HEK293 (cell line): Measurements from ENCODE around the gene DENND1A.

ENCODE experiments used
- CTCF ChIA-PET: fragments of 350-600 bp; formaldehyde crosslinking; extraction: SDS; loops from one replicate; lab custom pipeline; 2021; ENCODE audit warnings: antibody characterized with exemption; lab: Yijun Ruan, JAX
- POLR2A ChIA-PET: fragments of 300-600 bp; formaldehyde crosslinking; extraction: SDS; loops from one replicate; lab custom pipeline; 2020; ENCODE audit warnings: antibody characterized with exemption, inconsistent platforms; lab: Yijun Ruan, JAX
- H3K27ac ChIP-seq: fragments of 200-500 bp; sonication (Bioruptor generic); 2 replicates; pipeline ENCODE4 v1.5.1; 2014; ENCODE audit warnings: low read depth, low read length, control low read depth, inconsistent platforms; ENCODE audit errors: extremely low read depth
- H3K36me3 ChIP-seq, 2 experiments: fragments of 200-500 bp in 1 of 2; sonication (Bioruptor generic) in 1 of 2; 1 replicate in 1 of 2; 2 replicates in 1 of 2; pipeline ENCODE4 v1.5.1; 2014 to 2017; ENCODE audit warnings: inconsistent platforms in 2 of 2, low read length in 2 of 2; ENCODE audit not compliant: control insufficient read depth in 2 of 2, insufficient read depth in 1 of 2
- H3K4me1 ChIP-seq: fragments of 200-500 bp; sonication (Bioruptor generic); 2 replicates; pipeline ENCODE4 v1.5.1; 2014; ENCODE audit warnings: mild to moderate bottlenecking, low read length, inconsistent platforms; ENCODE audit not compliant: control insufficient read depth, insufficient read depth
- H3K4me3 ChIP-seq: 2 replicates; pipeline ENCODE4 v1.5.1; 2011; ENCODE audit warnings: low read depth, mild to moderate bottlenecking, control low read depth, low read length, moderate library complexity
- H3K9me3 ChIP-seq: fragments of 200-500 bp; sonication (Bioruptor generic); 2 replicates; pipeline ENCODE4 v1.5.1; 2014; ENCODE audit warnings: low read depth, low read length, inconsistent platforms; ENCODE audit not compliant: control insufficient read depth, insufficient read depth
- BCL11B ChIP-seq: fragments of 450-650 bp; formaldehyde crosslinking; IDR thresholded peaks from 2 replicates; pipeline ENCODE4 v1.5.1; 2016; ENCODE audit warnings: low read depth, missing biosample characterization, missing genetic modification characterization
- KLF8 ChIP-seq: fragments of 450-650 bp; formaldehyde crosslinking; IDR thresholded peaks from 2 replicates; pipeline ENCODE4 v1.5.1; 2016; ENCODE audit warnings: missing biosample characterization, missing genetic modification characterization
- OVOL3 ChIP-seq: fragments of 450-650 bp; formaldehyde crosslinking; IDR thresholded peaks from 2 replicates; pipeline ENCODE4 v1.5.1; 2016; ENCODE audit warnings: missing biosample characterization, missing genetic modification characterization
- ZNF138 ChIP-seq: fragments of 450-650 bp; formaldehyde crosslinking; IDR thresholded peaks from 2 replicates; pipeline ENCODE4 v1.5.1; 2016; ENCODE audit warnings: missing biosample characterization, missing genetic modification characterization, borderline replicate concordance
- ZNF292 ChIP-seq: fragments of 450-650 bp; formaldehyde crosslinking; IDR thresholded peaks from 2 replicates; pipeline ENCODE4 v1.5.1; 2016; ENCODE audit warnings: low read depth, missing biosample characterization, missing genetic modification characterization, borderline replicate concordance
- ZNF302 ChIP-seq: fragments of 450-650 bp; formaldehyde crosslinking; IDR thresholded peaks from 2 replicates; pipeline ENCODE4 v1.5.1; 2016; ENCODE audit warnings: missing biosample characterization, missing genetic modification characterization, low read depth
- ZNF335 ChIP-seq: fragments of 450-650 bp; formaldehyde crosslinking; conservative IDR thresholded peaks from 2 replicates; pipeline ENCODE4 v1.5.1; 2016; ENCODE audit warnings: missing biosample characterization, missing genetic modification characterization
- ZNF37A ChIP-seq: fragments of 450-650 bp; IDR thresholded peaks from 2 replicates; pipeline ENCODE4 v1.5.1; 2018; ENCODE audit warnings: missing biosample characterization, missing genetic modification characterization
- ZNF423 ChIP-seq: fragments of 450-650 bp; formaldehyde crosslinking; IDR thresholded peaks from 2 replicates; pipeline ENCODE4 v1.5.1; 2016; ENCODE audit warnings: missing biosample characterization, missing genetic modification characterization
- ZNF48 ChIP-seq: fragments of 450-650 bp; formaldehyde crosslinking; IDR thresholded peaks from 2 replicates; pipeline ENCODE4 v1.5.1; 2016; ENCODE audit warnings: missing biosample characterization, missing genetic modification characterization
- ZNF510 ChIP-seq: fragments of 450-650 bp; formaldehyde crosslinking; IDR thresholded peaks from 2 replicates; pipeline ENCODE4 v1.5.1; 2018; ENCODE audit warnings: mild to moderate bottlenecking, missing genetic modification characterization, missing biosample characterization; ENCODE audit not compliant: insufficient replicate concordance
- ZNF623 ChIP-seq: fragments of 450-650 bp; formaldehyde crosslinking; IDR thresholded peaks from 2 replicates; pipeline ENCODE4 v1.5.1; 2016; ENCODE audit warnings: missing biosample characterization, missing genetic modification characterization
- TF ChIP-seq, protein P1 (sequence below): fragments of 450-650 bp; formaldehyde crosslinking; IDR thresholded peaks from 2 replicates; pipeline ENCODE4 v1.5.1; 2017; ENCODE audit warnings: missing biosample characterization, mild to moderate bottlenecking, missing genetic modification characterization, moderate library complexity
- TF ChIP-seq, protein P2 (sequence below): fragments of 450-650 bp; formaldehyde crosslinking; conservative IDR thresholded peaks from 2 replicates; pipeline ENCODE4 v1.5.1; 2016; ENCODE audit warnings: low read depth, missing biosample characterization, missing genetic modification characterization
- TF ChIP-seq, protein P3 (sequence below): sonication (generic); formaldehyde crosslinking; IDR thresholded peaks from 2 replicates; pipeline ENCODE4 v1.8.1; 2022; ENCODE audit warnings: mild to moderate bottlenecking, moderate library complexity, missing genetic modification reagents
- TF ChIP-seq, protein P4 (sequence below): fragments of 450-650 bp; formaldehyde crosslinking; IDR thresholded peaks from 2 replicates; pipeline ENCODE4 v1.5.1; 2016; ENCODE audit warnings: missing biosample characterization, missing genetic modification characterization
- TF ChIP-seq, protein P5 (sequence below): fragments of 450-650 bp; formaldehyde crosslinking; IDR thresholded peaks from 2 replicates; pipeline ENCODE4 v1.5.1; 2017; ENCODE audit warnings: missing biosample characterization, missing genetic modification characterization

Gene DENND1A

DNA sequence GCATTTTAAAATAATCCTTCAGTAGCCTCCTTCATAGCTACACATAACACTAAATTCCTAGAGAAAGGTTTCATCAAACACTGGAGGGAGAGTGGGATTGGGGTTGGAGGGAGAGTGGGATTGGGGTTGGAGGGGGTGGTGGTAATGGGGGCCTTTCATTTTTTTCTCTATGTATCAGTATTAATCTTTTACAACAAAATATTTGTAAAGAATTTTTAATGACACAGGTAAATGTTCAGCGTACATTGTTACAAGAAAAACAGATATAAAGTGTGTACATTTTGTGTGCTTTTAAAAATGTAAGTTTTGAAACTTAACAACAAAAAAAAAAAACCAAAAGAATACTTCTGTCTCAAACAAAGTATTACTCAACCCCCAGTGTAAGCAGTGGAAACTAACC lies 266.4 kb downstream of the DENND1A start:
- ChIA-PET POLR2A (no interaction called here), CTCF (interaction anchor here (0.7 kb wide), 1 partner anchor 94 kb away, joined by 3 read pairs; no protein-coding TSS in a partner anchor)
- no peak for TF ChIP-seq ZNF292 (tag by site-specific recombination)
- TF ChIP-seq ZNF302 (tag by site-specific recombination) = no peak
- no peak for TF ChIP-seq ZNF510
- TF ChIP-seq ZNF423 (tag by site-specific recombination) = no peak
- TF ChIP-seq, protein P1, sequence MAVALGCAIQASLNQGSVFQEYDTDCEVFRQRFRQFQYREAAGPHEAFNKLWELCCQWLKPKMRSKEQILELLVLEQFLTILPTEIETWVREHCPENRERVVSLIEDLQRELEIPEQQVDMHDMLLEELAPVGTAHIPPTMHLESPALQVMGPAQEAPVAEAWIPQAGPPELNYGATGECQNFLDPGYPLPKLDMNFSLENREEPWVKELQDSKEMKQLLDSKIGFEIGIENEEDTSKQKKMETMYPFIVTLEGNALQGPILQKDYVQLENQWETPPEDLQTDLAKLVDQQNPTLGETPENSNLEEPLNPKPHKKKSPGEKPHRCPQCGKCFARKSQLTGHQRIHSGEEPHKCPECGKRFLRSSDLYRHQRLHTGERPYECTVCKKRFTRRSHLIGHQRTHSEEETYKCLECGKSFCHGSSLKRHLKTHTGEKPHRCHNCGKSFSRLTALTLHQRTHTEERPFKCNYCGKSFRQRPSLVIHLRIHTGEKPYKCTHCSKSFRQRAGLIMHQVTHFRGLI (tag by site-specific recombination) = no peak
- TF ChIP-seq, protein P2, sequence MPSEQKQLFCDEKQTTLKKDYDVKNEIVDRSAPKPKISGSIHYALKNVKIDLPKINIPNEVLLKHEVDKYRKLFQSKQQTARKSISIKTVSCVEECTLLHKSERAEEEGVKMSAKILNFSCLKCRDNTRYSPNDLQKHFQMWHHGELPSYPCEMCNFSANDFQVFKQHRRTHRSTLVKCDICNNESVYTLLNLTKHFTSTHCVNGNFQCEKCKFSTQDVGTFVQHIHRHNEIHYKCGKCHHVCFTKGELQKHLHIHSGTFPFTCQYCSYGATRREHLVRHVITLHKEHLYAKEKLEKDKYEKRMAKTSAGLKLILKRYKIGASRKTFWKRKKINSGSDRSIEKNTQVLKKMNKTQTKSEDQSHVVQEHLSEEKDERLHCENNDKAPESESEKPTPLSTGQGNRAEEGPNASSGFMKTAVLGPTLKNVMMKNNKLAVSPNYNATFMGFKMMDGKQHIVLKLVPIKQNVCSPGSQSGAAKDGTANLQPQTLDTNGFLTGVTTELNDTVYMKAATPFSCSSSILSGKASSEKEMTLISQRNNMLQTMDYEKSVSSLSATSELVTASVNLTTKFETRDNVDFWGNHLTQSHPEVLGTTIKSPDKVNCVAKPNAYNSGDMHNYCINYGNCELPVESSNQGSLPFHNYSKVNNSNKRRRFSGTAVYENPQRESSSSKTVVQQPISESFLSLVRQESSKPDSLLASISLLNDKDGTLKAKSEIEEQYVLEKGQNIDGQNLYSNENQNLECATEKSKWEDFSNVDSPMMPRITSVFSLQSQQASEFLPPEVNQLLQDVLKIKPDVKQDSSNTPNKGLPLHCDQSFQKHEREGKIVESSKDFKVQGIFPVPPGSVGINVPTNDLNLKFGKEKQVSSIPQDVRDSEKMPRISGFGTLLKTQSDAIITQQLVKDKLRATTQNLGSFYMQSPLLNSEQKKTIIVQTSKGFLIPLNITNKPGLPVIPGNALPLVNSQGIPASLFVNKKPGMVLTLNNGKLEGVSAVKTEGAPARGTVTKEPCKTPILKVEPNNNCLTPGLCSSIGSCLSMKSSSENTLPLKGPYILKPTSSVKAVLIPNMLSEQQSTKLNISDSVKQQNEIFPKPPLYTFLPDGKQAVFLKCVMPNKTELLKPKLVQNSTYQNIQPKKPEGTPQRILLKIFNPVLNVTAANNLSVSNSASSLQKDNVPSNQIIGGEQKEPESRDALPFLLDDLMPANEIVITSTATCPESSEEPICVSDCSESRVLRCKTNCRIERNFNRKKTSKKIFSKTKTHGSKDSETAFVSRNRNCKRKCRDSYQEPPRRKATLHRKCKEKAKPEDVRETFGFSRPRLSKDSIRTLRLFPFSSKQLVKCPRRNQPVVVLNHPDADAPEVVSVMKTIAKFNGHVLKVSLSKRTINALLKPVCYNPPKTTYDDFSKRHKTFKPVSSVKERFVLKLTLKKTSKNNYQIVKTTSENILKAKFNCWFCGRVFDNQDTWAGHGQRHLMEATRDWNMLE = no peak
- TF ChIP-seq, protein P3, sequence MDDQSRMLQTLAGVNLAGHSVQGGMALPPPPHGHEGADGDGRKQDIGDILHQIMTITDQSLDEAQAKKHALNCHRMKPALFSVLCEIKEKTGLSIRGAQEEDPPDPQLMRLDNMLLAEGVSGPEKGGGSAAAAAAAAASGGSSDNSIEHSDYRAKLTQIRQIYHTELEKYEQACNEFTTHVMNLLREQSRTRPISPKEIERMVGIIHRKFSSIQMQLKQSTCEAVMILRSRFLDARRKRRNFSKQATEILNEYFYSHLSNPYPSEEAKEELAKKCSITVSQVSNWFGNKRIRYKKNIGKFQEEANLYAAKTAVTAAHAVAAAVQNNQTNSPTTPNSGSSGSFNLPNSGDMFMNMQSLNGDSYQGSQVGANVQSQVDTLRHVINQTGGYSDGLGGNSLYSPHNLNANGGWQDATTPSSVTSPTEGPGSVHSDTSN (CRISPR knock-in tag) = no peak
- no peak for TF ChIP-seq KLF8 (tag by site-specific recombination)
- no peak for TF ChIP-seq ZNF138
- no peak for TF ChIP-seq ZNF37A (tag by site-specific recombination)
- no peak for TF ChIP-seq ZNF48
- no peak for TF ChIP-seq OVOL3 (tag by site-specific recombination)
- TF ChIP-seq, protein P4, sequence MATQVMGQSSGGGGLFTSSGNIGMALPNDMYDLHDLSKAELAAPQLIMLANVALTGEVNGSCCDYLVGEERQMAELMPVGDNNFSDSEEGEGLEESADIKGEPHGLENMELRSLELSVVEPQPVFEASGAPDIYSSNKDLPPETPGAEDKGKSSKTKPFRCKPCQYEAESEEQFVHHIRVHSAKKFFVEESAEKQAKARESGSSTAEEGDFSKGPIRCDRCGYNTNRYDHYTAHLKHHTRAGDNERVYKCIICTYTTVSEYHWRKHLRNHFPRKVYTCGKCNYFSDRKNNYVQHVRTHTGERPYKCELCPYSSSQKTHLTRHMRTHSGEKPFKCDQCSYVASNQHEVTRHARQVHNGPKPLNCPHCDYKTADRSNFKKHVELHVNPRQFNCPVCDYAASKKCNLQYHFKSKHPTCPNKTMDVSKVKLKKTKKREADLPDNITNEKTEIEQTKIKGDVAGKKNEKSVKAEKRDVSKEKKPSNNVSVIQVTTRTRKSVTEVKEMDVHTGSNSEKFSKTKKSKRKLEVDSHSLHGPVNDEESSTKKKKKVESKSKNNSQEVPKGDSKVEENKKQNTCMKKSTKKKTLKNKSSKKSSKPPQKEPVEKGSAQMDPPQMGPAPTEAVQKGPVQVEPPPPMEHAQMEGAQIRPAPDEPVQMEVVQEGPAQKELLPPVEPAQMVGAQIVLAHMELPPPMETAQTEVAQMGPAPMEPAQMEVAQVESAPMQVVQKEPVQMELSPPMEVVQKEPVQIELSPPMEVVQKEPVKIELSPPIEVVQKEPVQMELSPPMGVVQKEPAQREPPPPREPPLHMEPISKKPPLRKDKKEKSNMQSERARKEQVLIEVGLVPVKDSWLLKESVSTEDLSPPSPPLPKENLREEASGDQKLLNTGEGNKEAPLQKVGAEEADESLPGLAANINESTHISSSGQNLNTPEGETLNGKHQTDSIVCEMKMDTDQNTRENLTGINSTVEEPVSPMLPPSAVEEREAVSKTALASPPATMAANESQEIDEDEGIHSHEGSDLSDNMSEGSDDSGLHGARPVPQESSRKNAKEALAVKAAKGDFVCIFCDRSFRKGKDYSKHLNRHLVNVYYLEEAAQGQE (tag by site-specific recombination) = no peak
- no peak for TF ChIP-seq BCL11B (tag by site-specific recombination)
- TF ChIP-seq ZNF623 (tag by site-specific recombination) = no peak
- TF ChIP-seq, protein P5, sequence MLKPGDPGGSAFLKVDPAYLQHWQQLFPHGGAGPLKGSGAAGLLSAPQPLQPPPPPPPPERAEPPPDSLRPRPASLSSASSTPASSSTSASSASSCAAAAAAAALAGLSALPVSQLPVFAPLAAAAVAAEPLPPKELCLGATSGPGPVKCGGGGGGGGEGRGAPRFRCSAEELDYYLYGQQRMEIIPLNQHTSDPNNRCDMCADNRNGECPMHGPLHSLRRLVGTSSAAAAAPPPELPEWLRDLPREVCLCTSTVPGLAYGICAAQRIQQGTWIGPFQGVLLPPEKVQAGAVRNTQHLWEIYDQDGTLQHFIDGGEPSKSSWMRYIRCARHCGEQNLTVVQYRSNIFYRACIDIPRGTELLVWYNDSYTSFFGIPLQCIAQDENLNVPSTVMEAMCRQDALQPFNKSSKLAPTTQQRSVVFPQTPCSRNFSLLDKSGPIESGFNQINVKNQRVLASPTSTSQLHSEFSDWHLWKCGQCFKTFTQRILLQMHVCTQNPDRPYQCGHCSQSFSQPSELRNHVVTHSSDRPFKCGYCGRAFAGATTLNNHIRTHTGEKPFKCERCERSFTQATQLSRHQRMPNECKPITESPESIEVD = no peak
- TF ChIP-seq ZNF335 (tag by site-specific recombination) = no peak
- TF ChIP-seq, all 188 proteins: peak for 0
- H3K36me3 ChIP-seq = peaks cover 0 to 6% of the 10 kb centered on the region in 2 experiments; a peak in 1 of 3 replicates
- no peaks in the 10 kb centered on the region; the same call in 1 of the 2 replicates for H3K9me3 ChIP-seq
- no peak overlapping the region for H3K27ac ChIP-seq
- no peaks in the 10 kb centered on the region for H3K4me1 ChIP-seq
- H3K4me3 ChIP-seq = no peak overlapping the region
